Activated CD8-positive, alpha-beta T cell treated with anti-CD3 and anti-CD28 coated beads for 36 hours (primary cell): ENCODE results near the gene C10orf71. TPM values are rescaled to one million over a fixed set of nuclear protein-coding genes. Genes with fewer than 3 reads are reported as not detected.

ENCODE experiments used
- ATAC-seq: fragments of 200-7000 bp; cut with Tn5 transposase; one replicate; pipeline ENCODE4 v1.10.0; 2021; ENCODE audit warnings: mild to moderate bottlenecking, moderate library complexity
- CTCF ChIA-PET: fragments of 350-600 bp; sonication (Branson Sonifier 250); formaldehyde crosslinking; loops from one replicate; lab custom pipeline; 2021; ENCODE audit warnings: antibody characterized with exemption; lab: Charles Lee
- POLR2A ChIA-PET: fragments of 350-600 bp; sonication (Branson Sonifier 250); formaldehyde crosslinking; loops from one replicate; lab custom pipeline; 2021; ENCODE audit warnings: antibody characterized with exemption; lab: Charles Lee
- DNase-seq: peaks from one replicate; pipeline ENCODE4 v3.0.0-alpha.2; 2020
- H3K27ac Mint-ChIP-seq: one replicate; pipeline ENCODE4 v1.8.0; 2021; ENCODE audit warnings: mild to moderate bottlenecking, mixed read lengths
- H3K27me3 Mint-ChIP-seq: one replicate; pipeline ENCODE4 v1.8.0; 2021; ENCODE audit warnings: mixed read lengths
- H3K36me3 Mint-ChIP-seq: one replicate; pipeline ENCODE4 v1.8.0; 2021; ENCODE audit warnings: low read depth, mixed read lengths
- H3K4me1 Mint-ChIP-seq: one replicate; pipeline ENCODE4 v1.8.0; 2021; ENCODE audit warnings: low read depth, mixed read lengths
- H3K4me3 Mint-ChIP-seq: one replicate; pipeline ENCODE4 v1.8.0; 2021; ENCODE audit warnings: mild to moderate bottlenecking, moderate library complexity, mixed read lengths
- H3K9me3 Mint-ChIP-seq: one replicate; pipeline ENCODE4 v1.8.0; 2021; ENCODE audit warnings: mixed read lengths
- CTCF ChIP-seq: fragments of 200-600 bp; IDR thresholded peaks from one replicate; pipeline ENCODE4 v1.8.0; 2022; ENCODE audit warnings: antibody characterized with exemption, mild to moderate bottlenecking
- intact Hi-C: fragments of 100-400 bp; cut with micrococcal nuclease; formaldehyde crosslinking; loops from one replicate; pipeline ENCODE4 v1.10.0; 2022
- total RNA-seq, 2 experiments: library from RNA; stranded (reverse); gene quantifications; one replicate each; pipeline ENCODE4 v1.2.3, GENCODE V29; 2021

The C10orf71 gene
- total RNA-seq, 2 experiments from 2014 or later, result not detected

DNA sequence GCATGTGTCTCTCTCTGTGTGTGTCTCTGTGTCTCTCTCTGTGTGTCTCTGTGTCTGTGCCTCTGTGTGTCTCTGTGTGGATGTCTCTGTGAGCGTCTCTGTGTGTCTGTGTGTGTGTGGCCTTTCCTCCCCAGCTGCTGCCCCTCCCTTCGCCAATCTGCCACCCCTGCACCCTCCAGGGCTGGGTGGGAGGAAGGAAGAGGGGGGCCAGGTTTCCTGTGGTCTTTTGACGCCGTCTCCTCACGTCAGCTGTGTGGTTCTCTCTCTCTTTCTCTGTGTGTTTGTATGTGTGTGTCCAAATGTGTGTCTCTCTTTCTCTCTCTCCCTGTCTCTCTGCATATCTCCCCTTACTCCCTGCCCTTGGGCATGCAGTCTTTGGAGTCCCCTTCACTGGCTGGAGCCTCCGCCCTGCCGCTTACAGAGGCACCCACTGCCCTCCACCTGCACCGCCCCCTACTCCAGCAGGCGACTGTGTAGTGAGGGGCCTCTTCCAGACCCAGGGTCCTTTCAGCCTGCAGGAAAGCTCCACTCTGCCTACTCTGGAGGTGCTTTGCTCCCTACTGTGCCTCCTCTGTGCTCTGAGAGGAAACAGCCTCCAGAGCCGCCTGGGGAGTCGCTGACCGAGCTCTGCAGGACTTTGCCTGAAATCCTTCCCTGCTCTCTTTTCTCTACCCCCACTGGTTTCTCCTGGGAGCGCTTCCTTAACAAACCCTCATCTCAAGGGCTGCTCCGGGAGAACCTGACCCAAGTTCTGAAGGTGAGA lies 44.2 kb upstream of the C10orf71 start:
- peak; percentile 87 for ATAC-seq
- POLR2A ChIA-PET, result interaction anchor here (1.0 kb wide), 1 partner anchor 18 kb away, joined by 3 read pairs; no protein-coding TSS in a partner anchor
- H3K4me3 Mint-ChIP-seq, result no peak overlapping the region

DNA sequence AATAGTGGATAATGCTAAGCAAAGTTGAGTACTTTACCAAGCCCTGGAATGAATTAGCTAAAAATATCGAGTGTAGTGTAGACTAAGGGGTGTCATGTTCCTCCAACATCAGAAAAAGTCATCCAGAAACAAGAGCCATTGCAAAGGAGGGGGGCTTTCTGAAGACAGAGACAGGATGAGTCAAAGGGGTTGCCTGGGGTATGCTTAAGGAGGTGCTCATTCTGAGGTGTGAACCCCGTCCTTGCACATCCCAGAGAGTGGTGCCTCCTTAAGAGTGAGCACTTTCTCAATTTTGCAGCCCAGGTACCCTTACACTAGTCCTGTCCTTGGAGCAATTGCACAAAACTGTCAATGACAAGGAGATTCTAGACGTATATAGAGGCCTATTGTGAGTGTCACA lies 43.1 kb upstream of the C10orf71 start:
- no peaks in the 10 kb centered on the region for H3K4me1 Mint-ChIP-seq
- POLR2A ChIA-PET, result no interaction called here
- peaks cover 3% of the 10 kb centered on the region for H3K9me3 Mint-ChIP-seq
- H3K36me3 Mint-ChIP-seq, result no peaks in the 10 kb centered on the region
- no peak for ATAC-seq
- no peak overlapping the region for H3K27ac Mint-ChIP-seq
- H3K27me3 Mint-ChIP-seq, result no peaks in the 10 kb centered on the region
- intact Hi-C loops, result no loop called here
- no peak for DNase-seq
- no peak overlapping the region for H3K4me3 Mint-ChIP-seq
- CTCF ChIA-PET, result interaction anchor here (1.2 kb wide), 1 partner anchor 15 kb away, joined by 3 read pairs; no protein-coding TSS in a partner anchor
- no peak for TF ChIP-seq CTCF

More for the DNA sequence above, 44.2 kb upstream of the C10orf71 start:
- Mint-ChIP-seq H3K36me3 (no peaks in the 10 kb centered on the region), H3K27ac (no peak overlapping the region), H3K4me1 (no peaks in the 10 kb centered on the region), H3K27me3 (no peaks in the 10 kb centered on the region), H3K9me3 (peaks cover 3% of the 10 kb centered on the region)
- intact Hi-C loops, result no loop called here
- TF ChIP-seq CTCF, result no peak
- CTCF ChIA-PET, result interaction anchor here (1.2 kb wide), 1 partner anchor 14 kb away, joined by 3 read pairs; no protein-coding TSS in a partner anchor
- peak; percentile 48 for DNase-seq

DNA sequence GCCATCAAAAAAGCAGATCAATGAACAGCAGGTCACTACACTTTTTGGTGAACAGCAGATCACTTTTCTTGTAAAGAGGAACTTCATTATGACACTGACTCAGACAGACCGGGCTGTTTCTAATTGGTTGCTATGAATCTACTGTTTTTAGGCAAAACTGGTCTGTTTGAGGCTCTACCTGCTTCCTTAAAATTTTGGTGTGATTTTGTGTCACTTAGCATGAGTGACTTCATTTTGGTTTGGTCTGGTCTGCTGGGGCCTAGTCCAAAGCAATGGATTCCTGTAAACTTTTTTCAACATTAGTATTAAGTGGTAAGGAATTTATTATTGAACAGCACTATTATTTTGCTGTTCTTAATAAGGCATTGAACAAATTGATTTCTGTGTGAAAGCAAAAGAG lies 41.8 kb upstream of the C10orf71 start:
- no peaks in the 10 kb centered on the region for H3K36me3 Mint-ChIP-seq
- DNase-seq (no peak), ATAC-seq (no peak)
- no peak for TF ChIP-seq CTCF
- ChIA-PET CTCF (no interaction called here), POLR2A (no interaction called here)
- no peaks in the 10 kb centered on the region for H3K27me3 Mint-ChIP-seq
- H3K4me3 Mint-ChIP-seq, result no peak overlapping the region
- intact Hi-C loops, result no loop called here
- peaks cover 3% of the 10 kb centered on the region for H3K9me3 Mint-ChIP-seq
- no peaks in the 10 kb centered on the region for H3K4me1 Mint-ChIP-seq
- no peak overlapping the region for H3K27ac Mint-ChIP-seq

DNA sequence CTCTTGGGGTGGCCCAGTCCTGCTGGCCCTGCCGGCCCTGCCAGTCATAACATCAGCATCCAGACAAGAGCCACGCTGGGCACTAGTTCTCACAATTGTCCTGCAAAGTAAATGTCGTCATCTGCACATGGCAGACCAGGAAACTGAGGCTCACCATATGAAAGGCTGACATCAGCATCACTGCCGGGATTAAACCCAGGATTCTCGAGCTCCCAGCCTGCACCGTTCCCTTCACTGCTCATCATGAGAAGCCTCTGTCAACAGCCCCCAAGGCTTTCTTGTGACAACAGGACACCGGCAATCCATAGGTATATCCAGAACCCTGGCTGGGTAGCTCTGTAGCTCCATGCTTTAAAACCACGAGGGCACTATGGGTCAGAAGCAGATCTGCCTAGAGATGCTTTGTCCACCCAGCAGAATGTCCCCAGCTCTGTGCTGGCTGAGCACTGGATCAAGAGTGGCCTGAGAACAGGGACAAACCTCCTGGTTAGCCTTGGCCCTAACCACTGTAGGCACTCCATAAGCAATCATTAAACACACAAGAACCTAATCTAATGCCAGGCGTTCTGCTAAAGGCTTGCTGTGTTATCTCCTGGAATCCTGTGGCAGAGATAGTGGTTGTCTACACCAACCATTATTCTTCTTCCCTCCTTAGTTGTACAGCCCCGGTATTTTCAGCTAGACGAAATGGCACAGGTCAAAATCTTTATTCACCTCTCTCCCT lies 41.2 kb upstream of the C10orf71 start:
- intact Hi-C loops, result no loop called here
- H3K9me3 Mint-ChIP-seq, result no peaks in the 10 kb centered on the region
- DNase-seq, result no peak
- no peak for ATAC-seq
- TF ChIP-seq CTCF, result no peak
- H3K27me3 Mint-ChIP-seq, result no peaks in the 10 kb centered on the region
- POLR2A ChIA-PET, result no interaction called here
- CTCF ChIA-PET, result no interaction called here
- H3K36me3 Mint-ChIP-seq, result no peaks in the 10 kb centered on the region
- no peak overlapping the region for H3K27ac Mint-ChIP-seq
- H3K4me3 Mint-ChIP-seq, result no peak overlapping the region
- H3K4me1 Mint-ChIP-seq, result no peaks in the 10 kb centered on the region

- Mint-ChIP-seq H3K27me3 (no peaks in the 10 kb centered on the region), H3K27ac (no peak overlapping the region), H3K4me3 (no peak overlapping the region), H3K36me3 (no peaks in the 10 kb centered on the region), H3K9me3 (no peaks in the 10 kb centered on the region), H3K4me1 (no peaks in the 10 kb centered on the region)
- intact Hi-C loops, result no loop called here
- TF ChIP-seq CTCF, result no peak
- no peak for DNase-seq
- ChIA-PET CTCF (no interaction called here), POLR2A (no interaction called here)
- ATAC-seq, result no peak
These were observed 40.7 kb upstream of the C10orf71 start for GRCh38 chr10:49258350-49258683.
